Fibroblast of skin of back (primary cell): Measurements from ENCODE around the gene RAMAC.
"Not testable (repeated sequence)": the region's sequence is repeated elsewhere in the genome, so short reads cannot be mapped to it uniquely, and the experiment has no call there.

Source experiments
- DNase-seq: peaks from one replicate; pipeline ENCODE4 v3.0.0-alpha.2; 2013

RAMAC gene

GRCh38 chr15:83014205-83014653, 28.2 kb downstream of the RAMAC start:
- DNase-seq, result no peak

GRCh38 chr15:83015361-83015760, 29.4 kb downstream of the RAMAC start:
- no peak for DNase-seq

DNA sequence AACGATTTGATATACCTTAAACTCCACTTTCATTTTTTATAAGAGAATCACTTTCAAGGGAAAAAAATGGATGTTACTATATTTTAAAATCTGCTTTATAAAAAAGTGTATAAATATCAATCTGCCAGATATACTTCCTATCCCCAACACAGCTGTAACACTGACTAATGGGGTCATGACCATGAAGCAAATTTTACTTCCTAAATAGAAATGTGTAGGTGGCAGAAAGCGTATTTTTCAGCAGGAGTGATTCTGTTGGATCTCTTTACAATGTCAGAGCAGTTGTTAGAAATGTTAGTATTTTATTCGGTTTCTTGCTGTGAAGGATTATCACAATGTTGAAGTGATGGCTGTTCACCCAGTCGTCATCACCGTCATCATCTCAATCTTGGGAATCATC, 30.9 kb downstream of the RAMAC start:
- no peak for DNase-seq

- no peak for DNase-seq
Observed at GRCh38 chr15:83018436-83018835, 32.4 kb downstream of the RAMAC start.

- DNase-seq, result peak; percentile 32
Observed at GRCh38 chr15:83030021-83030420, 44.0 kb downstream of the RAMAC start.

- not testable (repeated sequence) for DNase-seq
Observed at GRCh38 chr15:83031234-83031633, 45.2 kb downstream of the RAMAC start.

- no peak for DNase-seq
Observed at GRCh38 chr15:83036253-83036652, 50.2 kb downstream of the RAMAC start.

GRCh38 chr15:83039206-83039605, 53.2 kb downstream of the RAMAC start:
- no peak for DNase-seq
